GM12864 (cell line): ENCODE measurements around the gene GAS6.

Experiments
- DNase-seq: peaks from one replicate; pipeline ENCODE4 v3.0.0-alpha.2; 2011; ENCODE audit warnings: low read depth
- H3K4me3 ChIP-seq: 2 replicates; pipeline ENCODE4 v1.5.1; 2011; ENCODE audit warnings: mild to moderate bottlenecking, low read depth, low read length, control low read depth
- TF ChIP-seq, protein P1 (sequence below): IDR thresholded peaks from 2 replicates; pipeline ENCODE4 v1.5.1; 2011; ENCODE audit warnings: low read depth, mild to moderate bottlenecking, moderate library complexity, low read length, control low read depth, inconsistent platforms; ENCODE audit errors: missing control alignments

Gene GAS6

DNA sequence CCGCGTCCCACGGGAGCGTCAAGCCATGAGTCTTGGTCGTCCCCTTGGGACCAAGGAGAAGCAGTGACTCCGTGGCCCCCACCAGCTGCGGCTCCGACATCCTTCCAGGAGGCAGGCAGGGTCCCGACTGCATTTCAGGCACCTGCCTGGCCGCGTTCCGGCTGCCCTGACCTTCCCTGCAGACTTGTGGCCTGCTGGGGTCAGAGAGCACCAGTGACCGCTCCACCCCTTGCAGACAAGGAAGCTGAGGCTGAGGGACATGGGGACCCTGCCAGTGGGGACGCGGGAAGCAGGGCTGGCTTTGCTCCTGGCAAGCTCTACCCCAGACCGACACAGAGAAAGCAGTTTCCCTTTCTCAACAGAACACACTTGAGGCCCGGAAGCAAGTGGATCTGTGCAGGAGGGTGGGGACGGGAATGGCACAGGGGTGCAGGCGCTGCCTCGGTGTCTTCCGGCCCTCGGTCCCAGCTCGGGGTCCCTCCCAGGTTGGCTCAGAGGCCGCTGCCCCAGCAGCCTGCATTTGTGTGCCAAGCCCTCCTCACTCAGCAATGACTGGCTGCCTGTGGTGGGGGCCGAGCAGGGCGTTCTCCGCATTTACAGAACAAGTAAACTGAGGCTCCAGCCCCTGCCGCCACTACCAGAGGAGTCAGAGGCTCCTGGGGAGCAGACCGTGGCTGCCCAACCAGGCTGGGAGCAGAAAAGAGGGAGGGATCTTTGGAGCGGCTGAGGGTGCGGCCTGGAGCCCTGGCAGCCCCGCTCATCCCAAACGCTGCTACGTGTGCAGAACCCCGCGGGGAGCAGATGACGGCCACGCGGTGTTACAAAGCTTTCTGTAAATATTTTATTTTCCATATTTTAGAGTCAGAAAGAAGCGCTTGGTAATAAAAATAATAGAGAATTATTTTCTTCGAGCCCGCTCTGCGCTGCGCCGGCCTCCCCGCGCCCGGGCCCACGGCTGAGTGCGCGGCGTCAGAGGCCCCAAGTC, 43.9 kb downstream of the GAS6 start:
- H3K4me3 ChIP-seq, result no peak overlapping the region
- no peak for DNase-seq
- TF ChIP-seq, protein P1, sequence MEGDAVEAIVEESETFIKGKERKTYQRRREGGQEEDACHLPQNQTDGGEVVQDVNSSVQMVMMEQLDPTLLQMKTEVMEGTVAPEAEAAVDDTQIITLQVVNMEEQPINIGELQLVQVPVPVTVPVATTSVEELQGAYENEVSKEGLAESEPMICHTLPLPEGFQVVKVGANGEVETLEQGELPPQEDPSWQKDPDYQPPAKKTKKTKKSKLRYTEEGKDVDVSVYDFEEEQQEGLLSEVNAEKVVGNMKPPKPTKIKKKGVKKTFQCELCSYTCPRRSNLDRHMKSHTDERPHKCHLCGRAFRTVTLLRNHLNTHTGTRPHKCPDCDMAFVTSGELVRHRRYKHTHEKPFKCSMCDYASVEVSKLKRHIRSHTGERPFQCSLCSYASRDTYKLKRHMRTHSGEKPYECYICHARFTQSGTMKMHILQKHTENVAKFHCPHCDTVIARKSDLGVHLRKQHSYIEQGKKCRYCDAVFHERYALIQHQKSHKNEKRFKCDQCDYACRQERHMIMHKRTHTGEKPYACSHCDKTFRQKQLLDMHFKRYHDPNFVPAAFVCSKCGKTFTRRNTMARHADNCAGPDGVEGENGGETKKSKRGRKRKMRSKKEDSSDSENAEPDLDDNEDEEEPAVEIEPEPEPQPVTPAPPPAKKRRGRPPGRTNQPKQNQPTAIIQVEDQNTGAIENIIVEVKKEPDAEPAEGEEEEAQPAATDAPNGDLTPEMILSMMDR, result no peak

DNA sequence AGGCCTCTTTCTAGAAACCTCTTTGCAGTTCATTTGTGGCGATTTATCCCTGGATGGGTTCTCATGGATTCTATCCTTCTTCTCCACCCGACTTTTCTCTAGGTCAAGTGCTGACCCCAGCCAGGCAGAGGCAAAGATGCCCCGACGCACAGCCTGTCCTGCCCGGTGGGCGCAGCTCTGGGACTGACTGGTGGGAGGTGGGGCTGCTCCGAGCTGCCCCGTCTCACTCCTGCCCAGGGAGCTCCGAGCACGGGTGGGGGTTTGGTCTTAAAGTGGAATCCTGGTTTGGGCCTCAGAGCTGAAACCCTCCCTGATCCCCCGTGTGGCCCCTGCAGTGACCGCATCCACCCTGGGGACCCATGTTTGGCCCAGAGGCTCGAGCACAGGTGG, 44.5 kb downstream of the GAS6 start:
- no peak for DNase-seq
- TF ChIP-seq, protein P1, result no peak
- no peak overlapping the region for H3K4me3 ChIP-seq

DNA sequence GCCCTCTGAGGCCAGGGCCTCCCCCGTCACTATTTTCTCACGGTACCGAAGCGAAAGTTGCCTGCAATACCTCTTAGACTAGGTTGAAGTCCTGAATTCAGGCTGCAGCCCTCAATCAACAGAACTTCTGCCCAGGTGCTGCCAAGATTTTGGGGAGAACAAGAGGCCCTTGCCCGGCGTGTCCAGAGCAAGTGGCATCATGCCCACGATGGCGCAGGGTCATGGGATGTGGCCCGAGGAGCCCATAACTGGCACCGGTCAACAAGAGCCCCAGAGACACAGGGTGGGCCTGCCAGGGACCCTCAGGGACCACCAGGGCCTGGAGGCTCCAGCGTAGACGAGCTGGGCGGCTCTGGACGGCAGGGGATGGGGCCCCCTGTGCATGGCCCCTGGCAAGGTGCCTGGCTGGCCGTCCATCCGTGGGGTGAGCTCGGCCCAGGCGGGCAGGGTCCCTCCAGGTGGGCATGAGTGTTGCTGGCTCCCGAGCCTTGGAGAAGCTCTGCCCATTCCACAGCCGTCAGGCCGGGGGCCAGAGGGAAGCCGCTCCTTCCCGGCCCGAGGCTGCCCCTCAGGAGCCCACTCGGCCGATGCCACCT, 45.1 kb downstream of the GAS6 start:
- DNase-seq, result no peak
- TF ChIP-seq, protein P1, result no peak
- no peak overlapping the region for H3K4me3 ChIP-seq

DNA sequence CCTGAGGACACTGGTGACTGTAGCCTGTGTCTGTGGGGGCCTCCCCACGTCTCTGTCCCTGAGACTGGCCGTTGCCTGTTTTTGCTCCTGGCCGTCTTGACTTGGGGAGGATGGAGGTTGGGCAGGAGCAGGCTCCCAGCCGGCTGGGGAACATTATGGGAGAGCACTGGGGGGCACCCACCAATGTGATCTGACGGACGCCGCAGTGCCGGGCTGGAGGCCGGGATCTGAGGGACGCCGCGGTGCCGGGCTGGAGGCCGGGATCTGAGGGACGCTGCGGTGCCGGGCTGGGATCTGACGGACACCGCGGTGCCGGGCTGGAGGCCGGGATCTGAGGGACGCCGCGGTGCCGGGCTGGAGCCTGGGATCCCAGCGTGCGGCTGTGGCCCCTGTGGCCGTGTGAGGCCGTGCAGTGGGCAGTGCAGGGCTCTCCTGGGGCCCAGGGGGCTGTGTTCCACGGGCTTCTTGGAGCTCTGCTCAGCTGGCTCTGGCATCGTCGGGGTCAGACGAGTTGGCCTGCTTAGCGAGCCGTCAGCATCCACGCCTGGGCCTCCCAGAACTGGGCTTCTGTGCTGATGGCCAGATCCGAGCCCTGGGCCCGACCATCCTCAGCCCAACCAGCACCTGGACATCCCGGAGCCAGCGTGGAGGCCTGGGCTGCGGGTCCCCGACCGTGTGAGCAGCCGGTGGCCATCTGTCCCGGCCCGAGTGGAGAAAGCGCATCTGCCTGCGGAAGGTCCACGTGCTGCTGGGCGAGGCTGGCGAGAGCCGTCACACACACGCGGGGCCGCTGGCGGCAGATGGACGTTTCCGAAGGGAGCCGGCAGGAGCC, 45.8 kb downstream of the GAS6 start:
- TF ChIP-seq, protein P1, result no peak
- H3K4me3 ChIP-seq, result no peak overlapping the region
- no peak for DNase-seq

DNA sequence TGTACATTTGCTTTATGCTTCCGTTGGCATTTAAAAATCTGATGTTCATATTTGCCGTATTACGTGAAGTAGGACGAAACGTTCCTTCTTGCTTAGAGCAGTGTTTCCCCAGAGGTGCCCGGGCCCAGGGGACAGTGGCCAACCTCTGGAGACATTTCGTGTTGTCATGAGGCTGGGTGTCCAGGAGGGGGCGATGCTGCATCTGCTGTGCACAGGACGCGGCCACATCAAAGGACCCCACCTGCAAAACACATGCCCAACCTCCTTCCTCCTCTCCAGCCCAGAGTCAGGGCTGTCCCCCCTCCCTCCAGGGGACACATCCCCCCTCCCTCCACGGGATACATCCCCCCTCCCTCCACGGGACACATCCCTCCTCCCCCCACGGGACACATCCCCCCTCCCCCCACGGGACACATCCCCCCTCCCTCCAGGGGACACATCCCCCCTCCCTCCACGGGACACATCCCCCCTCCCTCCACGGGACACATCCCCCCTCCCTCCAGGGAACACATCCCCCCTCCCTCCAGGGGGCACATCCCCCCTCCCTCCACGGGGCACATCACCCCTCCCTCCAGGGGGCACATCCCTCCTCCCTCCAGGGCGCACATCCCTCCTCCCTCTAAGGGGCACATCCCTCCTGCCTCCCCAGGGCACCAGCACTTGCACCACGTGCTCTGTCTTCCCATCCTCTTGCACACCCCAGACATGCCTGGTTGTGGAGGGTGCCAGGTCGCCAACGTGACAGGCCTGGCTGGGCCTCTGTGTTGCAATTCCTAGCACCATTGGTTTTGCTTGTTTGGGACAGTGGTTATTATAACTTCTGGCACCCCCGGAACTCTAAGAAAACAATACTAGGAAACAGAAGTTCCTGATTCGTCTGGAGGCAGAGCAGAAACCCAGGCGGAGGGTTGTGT, 46.7 kb downstream of the GAS6 start:
- DNase-seq, result peak; percentile 40
- peak overlapping the region; percentile 63 for H3K4me3 ChIP-seq
- TF ChIP-seq, protein P1, result peak; percentile 91

DNA sequence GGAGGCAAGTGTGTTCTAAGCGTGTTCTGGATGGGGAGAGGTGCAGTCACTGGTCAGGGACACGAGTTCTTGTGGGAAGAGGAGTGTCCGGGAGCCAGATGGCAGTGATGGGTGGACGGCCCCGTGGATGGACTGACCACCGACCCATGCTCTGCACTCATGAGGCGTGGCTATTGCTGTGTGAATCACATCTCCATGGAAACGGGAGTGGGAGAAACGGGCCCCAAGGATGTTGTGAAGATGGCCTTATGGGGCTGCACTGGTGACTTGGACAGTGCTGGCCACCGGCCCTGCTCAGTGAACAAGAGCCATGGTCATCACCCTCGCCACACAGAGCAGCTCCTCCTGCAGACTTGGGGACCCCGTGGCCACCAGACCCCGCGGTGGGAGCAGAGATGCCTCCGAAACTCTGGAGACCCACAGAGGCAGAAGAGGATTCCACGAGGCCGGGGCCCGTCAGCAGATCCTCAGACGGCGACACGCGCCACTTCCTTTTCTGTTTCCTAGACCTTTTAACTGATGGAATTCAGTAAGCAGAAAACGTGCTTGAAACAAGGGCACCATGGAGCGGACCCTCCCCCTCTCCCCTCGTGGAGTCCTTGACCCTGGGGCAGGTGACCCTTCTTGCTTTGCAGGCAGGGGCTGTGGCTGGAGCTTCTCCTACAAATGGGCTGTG, 47.5 kb downstream of the GAS6 start:
- no peak for DNase-seq
- TF ChIP-seq, protein P1, result no peak
- peak overlapping the region; percentile 63 for H3K4me3 ChIP-seq
